ENCODE data around the gene CORIN.
"Not testable (repeated sequence)": the region's sequence is repeated elsewhere in the genome, so short reads cannot be mapped to it uniquely, and the experiment has no call there.

The CORIN gene

DNA sequence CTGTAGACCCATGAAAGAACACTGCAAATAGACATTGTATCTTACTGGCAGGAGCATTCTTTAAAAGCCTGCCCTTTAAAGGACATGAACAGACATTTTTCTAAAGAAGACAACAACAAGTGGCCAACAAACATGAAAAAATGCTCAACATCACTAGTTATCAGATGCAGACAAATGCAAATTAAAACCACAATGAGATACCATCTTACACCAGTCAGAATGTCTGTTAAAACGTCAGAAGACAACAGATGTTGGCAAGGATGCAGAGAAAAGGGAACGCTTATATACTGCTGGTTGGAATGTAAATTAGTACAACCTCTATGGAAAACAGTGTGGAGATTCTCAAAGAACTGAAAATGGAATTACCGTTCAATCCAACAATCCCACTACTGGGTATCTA, 275.6 kb downstream of the CORIN start:
- DNase-seq (ENCODE audit: low read depth in 2 of 2) = no peak

DNA sequence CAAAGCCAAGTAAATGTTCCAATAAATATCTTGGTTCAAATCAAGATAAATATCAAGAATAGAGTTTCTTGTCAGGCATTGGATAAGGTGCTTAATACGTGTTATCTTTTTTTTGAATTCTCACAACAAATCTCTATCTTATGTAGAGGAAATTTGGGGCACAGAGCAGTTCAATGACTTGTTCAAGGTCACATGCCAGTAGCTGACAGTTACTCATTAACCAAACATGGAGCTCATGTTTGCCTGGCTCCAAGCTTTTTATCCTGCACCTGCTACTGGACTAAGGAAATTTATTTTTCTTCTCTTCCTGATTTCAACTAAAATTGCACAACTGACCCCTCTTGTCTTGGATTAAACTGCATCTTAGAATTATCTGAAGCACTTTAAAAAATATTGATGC, 276.5 kb downstream of the CORIN start:
- DNase-seq (ENCODE audit: low read depth in 2 of 2) = no peak

DNA sequence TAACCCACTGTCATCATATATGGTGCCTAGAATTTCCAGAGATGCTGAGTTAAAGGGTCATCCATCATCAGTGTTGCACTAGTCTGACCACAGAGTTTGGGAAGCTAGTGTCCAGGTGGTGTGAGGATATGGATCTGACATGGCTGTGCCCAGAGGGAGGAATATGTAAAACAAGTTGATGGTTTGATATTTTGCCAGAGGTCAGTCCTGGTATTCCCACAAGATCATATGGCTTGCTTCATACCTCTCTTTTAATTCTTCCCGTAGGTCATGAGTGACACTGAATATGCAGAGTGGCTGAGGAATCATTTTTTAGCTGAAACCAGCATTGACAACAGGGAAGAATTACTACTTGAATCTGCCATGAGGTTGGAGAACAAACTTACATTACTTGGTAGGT, 277.2 kb downstream of the CORIN start:
- DNase-seq (ENCODE audit: low read depth in 2 of 2) = no peak

DNA sequence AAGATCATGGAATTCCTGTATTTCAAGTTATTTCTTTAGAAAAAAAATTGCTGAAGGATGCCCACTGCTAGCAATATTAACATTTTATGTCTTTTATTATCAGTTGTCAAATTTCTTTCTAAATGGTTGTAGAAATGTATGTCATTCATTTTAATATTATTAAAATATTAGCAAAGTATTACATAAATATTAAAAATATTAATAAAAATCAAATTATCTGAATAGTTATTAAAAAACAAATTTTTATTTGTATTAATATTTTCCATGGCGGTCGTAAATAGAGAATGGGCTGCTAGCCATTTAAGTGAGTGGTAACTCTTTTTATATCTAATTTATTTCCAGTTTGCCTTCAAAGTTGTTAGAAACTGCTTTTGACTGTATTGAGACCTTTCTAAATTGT, 280.6 kb downstream of the CORIN start:
- no peak for DNase-seq (ENCODE audit: low read depth in 2 of 2)

DNA sequence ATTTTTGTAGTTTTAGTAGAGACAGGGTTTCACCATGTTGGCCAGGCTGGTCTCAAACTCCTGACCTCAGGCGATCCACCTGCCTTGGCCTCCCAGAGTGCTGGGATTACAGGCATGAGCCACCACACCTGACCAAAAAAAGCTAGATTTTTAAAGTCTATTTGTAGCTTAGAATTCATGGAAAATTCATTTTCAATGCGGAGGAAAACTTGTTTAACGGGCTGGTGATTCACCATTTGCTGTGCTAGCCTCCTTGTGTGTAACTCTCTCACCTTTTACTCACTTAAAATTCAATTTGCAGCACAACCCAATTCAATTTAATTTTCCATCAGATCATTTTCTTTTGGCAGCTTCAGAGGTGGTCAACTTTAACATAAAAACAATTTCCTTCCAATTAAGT, 281.9 kb downstream of the CORIN start:
- not testable (repeated sequence) for DNase-seq (ENCODE audit: low read depth in 2 of 2)

DNA sequence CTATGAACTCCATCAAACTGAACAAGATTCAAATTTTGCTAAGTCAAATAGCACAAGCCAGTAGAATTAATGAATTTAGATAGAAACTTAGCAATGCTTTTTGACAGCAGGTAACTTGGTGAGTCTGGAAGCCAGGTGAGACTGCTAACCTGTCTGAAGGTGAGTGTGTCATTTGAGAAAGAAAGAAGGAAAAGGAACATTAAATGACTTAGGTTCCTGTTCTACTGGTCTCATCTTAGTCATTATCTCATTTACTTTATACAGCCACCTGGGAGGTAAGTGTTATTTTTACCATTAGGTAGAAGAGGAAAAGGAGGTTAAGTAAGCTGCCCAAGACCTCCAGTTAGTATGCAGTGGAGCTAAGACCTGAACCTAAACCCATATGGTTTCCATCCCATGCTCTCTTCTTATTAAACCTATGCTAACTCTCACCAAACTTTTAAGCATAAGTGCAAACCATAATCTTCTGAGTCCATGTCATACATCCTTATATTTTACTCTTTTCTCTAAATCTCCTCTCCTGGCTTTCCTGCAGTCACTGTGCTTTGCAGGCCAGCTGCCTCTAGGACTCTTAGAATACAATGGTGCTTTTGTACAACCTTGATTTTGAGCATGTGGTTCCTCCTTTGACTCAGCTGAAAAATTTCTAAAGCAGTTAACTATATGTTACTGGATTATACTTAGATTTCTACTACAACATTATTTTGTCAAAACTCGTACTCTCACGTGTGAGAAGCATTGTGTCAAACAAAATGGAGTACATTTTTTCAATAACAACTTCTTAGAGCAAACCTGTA, 284.3 kb downstream of the CORIN start:
- DNase-seq (ENCODE audit: low read depth in 2 of 2) = no peak

DNA sequence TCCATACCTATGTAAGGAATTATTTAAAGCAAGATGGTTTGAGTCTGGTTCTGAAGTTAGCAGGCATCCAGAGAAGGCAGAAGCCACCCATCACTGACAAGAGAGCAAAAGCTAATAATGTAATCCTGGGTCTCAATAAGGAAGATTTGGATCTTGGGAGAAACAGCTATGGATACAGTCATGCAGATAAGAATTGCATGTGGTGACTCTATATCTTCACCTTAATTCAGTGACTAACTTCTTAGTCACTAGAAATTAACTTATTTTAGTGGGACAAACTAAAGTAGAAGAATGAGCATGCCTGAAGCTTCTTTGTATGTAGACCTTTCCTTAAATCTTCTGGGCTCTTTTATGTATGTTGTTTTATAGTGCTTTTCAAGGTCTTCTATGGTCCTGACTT, 286.2 kb downstream of the CORIN start:
- DNase-seq (ENCODE audit: low read depth in 2 of 2) = no peak

DNA sequence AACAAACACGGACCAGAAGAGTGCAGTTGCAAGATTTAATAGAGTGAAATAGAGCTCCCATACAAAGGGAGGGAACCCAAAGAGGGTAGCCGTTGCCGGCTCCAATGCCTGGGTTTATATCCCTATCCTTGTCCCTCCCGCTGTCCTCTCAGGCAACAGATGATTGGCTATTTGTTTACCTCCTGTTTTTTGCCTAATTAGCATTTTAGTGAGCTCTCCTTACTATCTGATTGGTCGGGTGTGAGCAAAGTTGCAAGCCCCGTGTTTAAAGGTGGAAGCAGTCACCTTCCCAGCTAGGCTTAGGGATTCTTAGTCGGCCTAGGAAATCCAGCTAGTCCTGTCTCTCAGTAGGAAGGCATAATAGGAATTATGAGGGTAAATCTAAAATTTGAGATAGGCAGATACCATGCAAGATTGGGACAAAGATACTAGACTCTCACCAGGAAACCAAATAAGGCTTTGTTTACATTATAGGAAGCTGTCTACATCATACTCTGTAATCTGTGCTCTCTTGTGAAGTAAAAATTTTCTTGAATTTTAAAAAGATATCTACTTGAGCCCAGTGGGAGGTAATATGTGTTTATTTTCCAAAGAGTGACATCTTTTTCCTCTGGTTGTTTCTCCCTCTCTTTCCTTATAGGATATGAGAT, 286.8 kb downstream of the CORIN start:
- no peak for DNase-seq (ENCODE audit: low read depth in 2 of 2)

DNA sequence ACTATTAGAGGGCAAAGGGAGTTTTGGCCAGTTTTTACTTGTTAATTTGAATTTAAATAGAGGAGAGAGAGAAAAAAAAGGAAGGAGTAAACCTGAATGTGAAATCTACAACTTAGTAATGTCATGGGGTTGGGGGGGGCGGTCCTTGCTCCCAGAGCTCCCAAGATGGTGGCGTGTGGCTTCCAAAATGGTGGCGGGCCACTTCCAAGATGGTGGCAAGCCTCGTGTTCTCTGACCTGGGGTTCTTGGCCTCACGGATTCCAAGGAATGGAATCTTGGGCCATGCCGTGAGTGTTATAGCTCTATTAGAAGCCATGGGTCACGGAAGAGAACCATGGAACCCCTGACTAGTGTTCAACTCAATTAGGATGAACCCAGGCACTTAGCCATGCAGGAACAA, 287.5 kb downstream of the CORIN start:
- DNase-seq (ENCODE audit: low read depth in 2 of 2) = not testable (repeated sequence)

Data from fibroblast of skin of left quadriceps (primary cell).